SJSA1 (cell line): ENCODE data around the gene CCNQ. TPM values are rescaled to one million over a fixed set of nuclear protein-coding genes. Genes with fewer than 3 reads are reported as not detected.

ENCODE experiments used
- DNase-seq, 2 experiments: peaks; one replicate each; pipeline ENCODE4 v3.0.0-alpha.2; 2015 to 2020; ENCODE audit warnings: low spot score in 2 of 2, low read depth in 1 of 2
- H3K27ac ChIP-seq: fragments of 250-450 bp; sonication (Bioruptor Pico); 2 replicates; pipeline ENCODE4 v1.5.1; 2020; ENCODE audit warnings: mild to moderate bottlenecking, moderate library complexity
- H3K27me3 ChIP-seq: fragments of 250-450 bp; sonication (Bioruptor Pico); replicated peaks from 2 replicates; pipeline ENCODE4 v1.5.1; 2020; ENCODE audit warnings: mild to moderate bottlenecking, moderate library complexity
- H3K36me3 ChIP-seq: fragments of 250-450 bp; sonication (Bioruptor Pico); 2 replicates; pipeline ENCODE4 v1.5.1; 2020; ENCODE audit warnings: mild to moderate bottlenecking
- H3K4me1 ChIP-seq: fragments of 250-450 bp; sonication (Bioruptor Pico); replicated peaks from 2 replicates; pipeline ENCODE4 v1.6.1; 2021; ENCODE audit warnings: mild to moderate bottlenecking
- H3K4me3 ChIP-seq: fragments of 250-450 bp; sonication (Bioruptor Pico); 2 replicates; pipeline ENCODE4 v1.5.1; 2020; ENCODE audit warnings: mild to moderate bottlenecking
- H3K9me3 ChIP-seq: fragments of 250-450 bp; sonication (Bioruptor Pico); replicated peaks from 2 replicates; pipeline ENCODE4 v1.5.1; 2020; ENCODE audit warnings: mild to moderate bottlenecking
- total RNA-seq: library from RNA; depleted of rRNA; stranded (reverse); fragments of >200 nt; shearing (Covaris generic); gene quantifications from 2 replicates; pipeline ENCODE4 v1.2.3, GENCODE V29; 2014; rRNA removed

The CCNQ gene
- total RNA-seq, 1 experiment from 2014 or later = 39.9 TPM

DNA sequence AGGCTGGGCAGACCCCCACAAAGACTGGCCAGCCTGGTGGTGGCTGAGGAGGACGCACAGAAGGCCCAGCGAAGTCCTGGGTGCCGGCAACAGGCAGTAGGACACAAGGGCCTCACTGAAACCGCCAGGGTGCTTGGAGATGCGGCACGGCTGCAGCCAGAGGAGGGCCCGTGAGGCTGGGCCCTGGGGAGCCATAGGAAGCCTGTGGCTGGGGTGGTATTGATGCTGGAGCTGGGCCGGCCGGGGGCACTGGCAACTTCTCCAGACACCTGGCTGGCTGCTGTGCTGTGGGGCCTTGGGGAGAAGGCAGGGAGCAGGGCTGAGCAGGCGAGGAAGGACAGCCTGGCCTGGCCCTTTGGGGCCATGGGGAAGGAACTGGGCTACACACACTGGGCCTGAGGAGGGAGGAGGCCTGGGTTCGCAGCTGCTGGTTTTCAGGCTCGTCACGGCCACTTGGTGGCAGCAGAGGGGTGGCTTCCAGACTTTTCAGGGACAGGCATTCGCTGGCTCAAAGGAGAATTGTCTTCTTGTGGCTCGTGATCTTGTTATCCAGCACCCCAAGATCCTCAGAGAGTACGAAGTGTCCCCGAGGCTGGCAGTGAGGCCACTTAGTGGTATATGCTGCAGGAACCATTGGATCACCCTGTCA lies 44.3 kb downstream of the CCNQ start:
- Histone ChIP-seq H3K9me3 (no peaks in the 10 kb centered on the region), H3K4me1 (no peaks in the 10 kb centered on the region), H3K4me3 (no peak overlapping the region), H3K27ac (no peak overlapping the region), H3K27me3 (no peaks in the 10 kb centered on the region), H3K36me3 (no peaks in the 10 kb centered on the region)
- DNase-seq = peak in 1 of 2 experiments; percentile 18

DNA sequence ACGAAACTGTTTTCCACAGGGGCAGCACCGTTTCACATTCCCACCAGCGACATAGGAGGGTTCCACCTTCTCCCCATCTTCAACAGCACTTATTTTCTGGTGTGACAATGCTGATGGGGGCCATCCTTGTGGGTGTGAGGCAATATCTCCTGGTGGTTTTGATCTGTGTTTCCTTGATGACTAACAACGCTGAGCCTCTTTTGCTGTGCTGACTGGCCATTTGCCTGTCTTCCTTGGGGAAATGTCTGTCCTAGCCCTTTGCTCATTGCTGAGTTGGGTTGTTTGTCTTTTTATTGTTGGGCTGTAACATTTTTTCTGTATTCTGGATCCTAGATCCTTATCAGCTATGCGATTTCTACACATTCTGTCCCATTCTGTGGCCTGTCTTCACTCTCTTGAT lies 47.8 kb downstream of the CCNQ start:
- H3K9me3 ChIP-seq = no peaks in the 10 kb centered on the region
- H3K4me3 ChIP-seq = no peak overlapping the region
- DNase-seq = no peak
- H3K27ac ChIP-seq = no peak overlapping the region
- H3K36me3 ChIP-seq = no peaks in the 10 kb centered on the region
- no peaks in the 10 kb centered on the region for H3K27me3 ChIP-seq
- H3K4me1 ChIP-seq = no peaks in the 10 kb centered on the region

DNA sequence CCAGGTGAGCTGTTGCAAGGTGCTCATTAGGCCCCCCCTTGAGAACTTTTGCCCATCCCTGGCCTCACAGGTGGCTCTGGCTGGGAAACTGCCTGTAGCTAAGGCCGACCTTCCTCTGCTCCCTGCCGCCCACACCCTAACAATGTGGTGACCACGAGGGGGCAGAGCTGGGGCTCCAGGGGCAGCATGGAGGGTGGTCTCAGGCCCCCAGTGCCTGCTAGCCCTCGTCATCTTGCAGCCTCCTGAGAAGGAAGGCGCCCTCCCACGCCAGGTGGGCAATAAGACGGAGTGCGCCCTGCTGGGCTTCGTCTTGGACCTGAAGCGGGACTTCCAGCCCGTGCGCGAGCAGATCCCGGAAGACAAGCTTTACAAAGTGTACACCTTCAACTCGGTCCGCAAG lies 49.1 kb downstream of the CCNQ start:
- Histone ChIP-seq H3K27me3 (no peaks in the 10 kb centered on the region), H3K27ac (no peak overlapping the region), H3K9me3 (no peaks in the 10 kb centered on the region), H3K36me3 (no peaks in the 10 kb centered on the region), H3K4me3 (no peak overlapping the region), H3K4me1 (no peaks in the 10 kb centered on the region)
- no peak for DNase-seq

DNA sequence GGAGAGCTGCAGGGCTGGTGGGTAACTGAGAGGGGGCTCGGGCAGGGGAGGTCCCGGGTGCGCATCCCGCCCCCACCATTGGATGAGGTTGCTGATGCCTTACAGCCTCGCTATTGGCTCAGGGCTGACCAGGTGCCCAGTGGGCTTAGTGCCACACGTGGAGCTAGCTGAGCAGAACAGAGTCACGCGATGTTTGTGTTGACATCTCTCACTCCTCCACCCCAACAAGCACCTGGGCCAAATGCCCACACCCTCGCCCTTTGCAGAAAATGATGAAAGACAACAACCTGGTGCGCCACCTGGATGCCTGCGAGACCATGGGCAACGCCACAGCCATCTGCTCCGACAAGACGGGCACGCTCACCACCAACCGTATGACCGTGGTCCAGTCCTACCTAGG lies 49.7 kb downstream of the CCNQ start:
- no peak for DNase-seq
- H3K27ac ChIP-seq = no peak overlapping the region
- H3K27me3 ChIP-seq = no peaks in the 10 kb centered on the region
- H3K9me3 ChIP-seq = no peaks in the 10 kb centered on the region
- H3K4me3 ChIP-seq = no peak overlapping the region
- no peaks in the 10 kb centered on the region for H3K36me3 ChIP-seq
- H3K4me1 ChIP-seq = no peaks in the 10 kb centered on the region

DNA sequence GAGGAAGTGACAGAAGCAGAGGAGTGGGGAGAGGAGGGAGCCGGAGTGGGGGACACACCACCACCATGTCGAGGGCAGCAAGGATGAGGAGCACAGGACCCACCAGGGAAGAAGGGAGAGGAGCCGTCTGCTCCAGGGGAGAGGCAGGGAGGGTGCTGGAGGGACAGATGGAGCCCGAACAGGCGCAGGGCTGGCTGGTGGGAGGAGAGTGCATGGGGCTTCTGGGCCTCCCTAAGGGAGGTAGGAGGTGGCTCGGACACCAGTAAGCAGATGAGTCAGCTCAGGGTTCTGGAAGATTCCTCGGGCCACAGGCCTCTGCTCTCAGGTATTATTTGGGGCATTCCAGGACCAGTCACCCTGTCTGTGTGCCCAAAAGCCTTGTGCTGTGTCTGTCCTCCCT lies 51.7 kb downstream of the CCNQ start:
- Histone ChIP-seq H3K4me3 (no peak overlapping the region), H3K9me3 (no peaks in the 10 kb centered on the region), H3K27me3 (no peaks in the 10 kb centered on the region), H3K4me1 (no peaks in the 10 kb centered on the region), H3K27ac (no peak overlapping the region), H3K36me3 (no peaks in the 10 kb centered on the region)
- DNase-seq = no peak

DNA sequence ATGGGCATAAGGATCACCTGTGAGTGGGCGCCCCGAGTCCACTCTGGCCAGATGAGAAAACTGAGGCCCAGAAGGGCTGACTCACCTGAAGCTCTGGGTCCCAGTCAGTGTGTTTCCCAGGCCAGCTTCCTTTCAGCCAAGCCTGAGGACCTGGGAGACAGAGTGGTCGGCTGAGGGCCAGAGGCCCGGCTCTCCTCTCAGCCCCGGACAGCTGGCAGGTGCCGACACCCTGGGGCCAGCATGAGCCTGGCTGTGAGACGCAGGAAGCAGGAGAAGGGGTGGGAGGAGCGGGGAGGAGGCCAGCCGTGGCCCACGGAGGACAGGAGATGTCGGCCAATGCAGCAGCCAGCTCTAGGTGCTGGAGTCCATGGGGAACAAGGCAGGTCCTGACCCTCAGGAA lies 52.6 kb downstream of the CCNQ start:
- H3K27me3 ChIP-seq = no peaks in the 10 kb centered on the region
- H3K9me3 ChIP-seq = no peaks in the 10 kb centered on the region
- H3K4me1 ChIP-seq = no peaks in the 10 kb centered on the region
- H3K4me3 ChIP-seq = no peak overlapping the region
- no peak overlapping the region for H3K27ac ChIP-seq
- H3K36me3 ChIP-seq = no peaks in the 10 kb centered on the region
- DNase-seq = no peak

DNA sequence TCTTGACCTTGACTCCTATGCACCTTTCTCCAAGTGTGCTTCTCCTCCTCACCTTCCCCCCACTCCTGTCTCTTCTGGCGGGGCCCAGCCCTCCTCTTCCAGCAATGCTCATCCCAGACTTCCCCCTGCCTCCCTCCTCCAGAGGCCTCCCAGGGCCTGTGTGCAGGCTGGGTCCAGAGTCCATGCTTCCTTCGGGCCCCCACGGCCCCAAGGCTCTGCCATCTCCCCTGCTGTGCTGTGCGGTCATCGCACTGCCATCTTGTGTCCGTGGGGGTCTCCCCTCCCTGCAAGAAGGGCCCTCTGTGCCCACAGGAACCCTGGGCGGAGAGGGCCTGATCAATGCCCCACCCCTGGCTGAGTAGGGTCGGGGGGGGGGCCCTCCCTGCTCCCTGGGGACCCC lies 54.2 kb downstream of the CCNQ start:
- no peak overlapping the region for H3K4me3 ChIP-seq
- H3K36me3 ChIP-seq = no peaks in the 10 kb centered on the region
- DNase-seq = no peak
- H3K27ac ChIP-seq = no peak overlapping the region
- no peaks in the 10 kb centered on the region for H3K27me3 ChIP-seq
- H3K9me3 ChIP-seq = no peaks in the 10 kb centered on the region
- H3K4me1 ChIP-seq = no peaks in the 10 kb centered on the region

DNA sequence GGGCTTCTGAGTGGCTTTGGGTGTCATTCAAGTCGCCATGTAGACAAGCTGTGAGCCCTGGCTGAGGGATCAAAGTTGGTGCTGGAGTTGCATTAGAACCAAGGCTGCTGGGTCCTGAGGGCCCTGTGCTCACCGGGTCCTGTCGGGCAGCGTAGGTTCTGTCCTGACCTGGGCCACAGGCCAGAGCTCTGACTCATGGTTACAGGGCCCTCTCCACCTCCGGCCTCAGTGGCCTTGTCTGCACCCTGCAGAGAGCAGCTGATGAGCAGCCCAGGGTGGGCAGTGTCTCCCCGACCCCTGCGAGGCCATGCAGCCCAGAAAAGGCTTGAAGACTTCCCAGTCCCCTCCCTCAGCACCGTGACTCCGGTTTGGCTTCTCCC lies 59.0 kb downstream of the CCNQ start:
- DNase-seq = no peak
- no peaks in the 10 kb centered on the region for H3K36me3 ChIP-seq
- no peaks in the 10 kb centered on the region for H3K9me3 ChIP-seq
- no peak overlapping the region for H3K4me3 ChIP-seq
- H3K4me1 ChIP-seq = no peaks in the 10 kb centered on the region
- no peaks in the 10 kb centered on the region for H3K27me3 ChIP-seq
- H3K27ac ChIP-seq = no peak overlapping the region

DNA sequence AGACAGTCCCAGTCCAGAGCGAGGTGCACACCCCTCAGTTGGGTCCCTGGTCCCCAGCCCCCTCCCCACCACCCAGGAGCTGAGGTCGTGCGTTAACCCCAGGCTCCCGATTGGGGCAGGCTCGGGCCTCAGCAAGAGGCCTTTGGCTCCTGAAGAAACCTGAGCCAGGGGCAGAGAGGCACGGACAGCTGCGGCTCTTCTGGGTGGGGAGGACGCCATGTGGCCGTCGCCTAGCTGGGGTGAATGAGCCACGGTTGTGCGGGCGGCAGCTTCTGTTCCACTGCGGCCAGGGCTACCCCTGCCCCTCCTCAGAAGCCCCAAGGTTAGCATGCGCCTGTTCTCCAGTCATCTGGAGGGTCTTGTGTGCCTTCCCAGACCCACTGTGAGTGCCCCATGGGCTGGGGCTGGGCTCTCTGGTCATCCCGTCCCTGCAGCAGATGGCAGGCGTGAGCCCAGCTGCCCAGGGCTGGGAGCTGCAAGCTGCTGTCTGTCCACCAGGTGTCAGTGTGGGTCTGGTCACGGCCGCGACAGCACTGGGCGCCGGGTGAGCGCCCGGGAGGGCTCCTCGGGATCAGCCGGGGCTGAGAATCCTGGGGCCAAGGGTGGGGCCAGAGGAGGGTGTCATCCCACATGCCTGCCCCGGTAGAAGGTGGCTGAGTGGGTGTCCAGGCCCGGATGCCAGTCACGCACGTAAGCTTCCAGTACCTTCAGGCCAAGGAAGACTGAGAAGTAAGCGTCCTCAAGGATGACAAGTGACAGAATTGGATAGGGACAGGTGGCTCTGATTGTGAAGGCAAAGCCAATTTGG lies 59.6 kb downstream of the CCNQ start:
- H3K4me3 ChIP-seq = no peak overlapping the region
- no peaks in the 10 kb centered on the region for H3K36me3 ChIP-seq
- no peaks in the 10 kb centered on the region for H3K27me3 ChIP-seq
- no peaks in the 10 kb centered on the region for H3K4me1 ChIP-seq
- H3K9me3 ChIP-seq = no peaks in the 10 kb centered on the region
- H3K27ac ChIP-seq = no peak overlapping the region
- peak; percentile 21 to 59 for DNase-seq

DNA sequence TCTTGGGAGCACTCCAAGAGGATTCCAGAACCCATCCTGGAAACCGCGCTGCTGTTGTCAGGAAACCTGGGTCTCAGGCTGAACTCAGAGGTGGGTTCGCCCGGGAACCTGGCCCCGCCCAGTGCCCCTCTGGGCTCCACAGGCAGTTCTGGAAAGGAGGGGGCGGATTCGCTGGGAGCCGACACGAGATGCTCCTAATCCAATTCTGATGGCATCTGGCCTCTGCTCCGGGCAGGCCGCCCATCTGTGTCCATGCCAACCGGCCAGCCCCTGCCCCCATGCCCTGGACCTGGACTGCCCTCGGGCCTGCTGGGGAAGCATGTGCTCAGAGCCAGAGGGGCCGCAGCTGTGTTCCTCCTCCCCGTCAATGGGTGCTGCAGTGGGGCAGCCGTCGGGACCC lies 60.5 kb downstream of the CCNQ start:
- H3K4me3 ChIP-seq = no peak overlapping the region
- no peaks in the 10 kb centered on the region for H3K4me1 ChIP-seq

More for the DNA sequence above, 60.5 kb downstream of the CCNQ start:
- no peaks in the 10 kb centered on the region for H3K36me3 ChIP-seq
- no peaks in the 10 kb centered on the region for H3K9me3 ChIP-seq
- no peak overlapping the region for H3K27ac ChIP-seq
- H3K27me3 ChIP-seq = no peaks in the 10 kb centered on the region
- no peak for DNase-seq

Other genes starting within 250 kb of the CCNQ start
- gene PNMA6E, start 197.8 kb downstream of the CCNQ start, total RNA-seq = not detected in 2 replicates
- not detected in 2 replicates for gene ZFP92, start 187.7 kb downstream of the CCNQ start, total RNA-seq
- 0.39 TPM in 1 of 2 replicates, not detected in the other for gene TREX2, start 153.1 kb downstream of the CCNQ start, total RNA-seq
- gene HAUS7, start 128.6 kb downstream of the CCNQ start, total RNA-seq = 34.2 and 37.5 TPM in 2 replicates
- gene BGN, start 104.2 kb downstream of the CCNQ start, total RNA-seq = 0.08 TPM in 1 of 2 replicates, not detected in the other
- not detected in 2 replicates for gene ATP2B3, start 81.5 kb downstream of the CCNQ start, total RNA-seq
- 0.08 TPM in 1 of 2 replicates, not detected in the other for gene DUSP9, start 48.1 kb upstream of the CCNQ start, total RNA-seq
- not detected in 2 replicates for gene PNCK, start 74.7 kb upstream of the CCNQ start, total RNA-seq
- gene SLC6A8, start 88.8 kb upstream of the CCNQ start, total RNA-seq = 0.66 and 2.7 TPM in 2 replicates
- gene BCAP31, start 125.2 kb upstream of the CCNQ start, total RNA-seq = 188 and 249 TPM in 2 replicates
- gene ABCD1, start 125.7 kb upstream of the CCNQ start, total RNA-seq = 9.9 and 10.3 TPM in 2 replicates
- 0.03 and 1.3 TPM in 2 replicates for gene PLXNB3, start 165.1 kb upstream of the CCNQ start, total RNA-seq
- gene SRPK3, start 181.9 kb upstream of the CCNQ start, total RNA-seq = not detected in 2 replicates
- gene IDH3G, start 195.2 kb upstream of the CCNQ start, total RNA-seq = 51.0 and 80.1 TPM in 2 replicates
- gene SSR4, start 195.5 kb upstream of the CCNQ start, total RNA-seq = 139 and 225 TPM in 2 replicates
- 0.09 and 0.79 TPM in 2 replicates for gene PDZD4, start 231.4 kb upstream of the CCNQ start, total RNA-seq